SKM-1 (cell line): ENCODE measurements around the gene PCDHA7.
"Not testable (repeated sequence)": the region's sequence is repeated elsewhere in the genome, so short reads cannot be mapped to it uniquely, and the experiment has no call there.

Source experiments
- DNase-seq: peaks from one replicate; lab custom pipeline; 2025; ENCODE audit not compliant: unreplicated experiment; lab: John Stamatoyannopoulos, UW

The PCDHA7 gene

GRCh38 chr5:140833993-140834392 is at the start of gene PCDHA7:
Gene PCDHA7 (plus strand): TSS chr5:140834269. CDS start chr5:140834384, 115 bp downstream.
- DNase-seq: no peak

GRCh38 chr5:140785905-140786686 is 48.0 kb upstream of the PCDHA7 start, which contains the start of gene PCDHA1:
Gene PCDHA1 (plus strand): TSS chr5:140786140.
- peak; percentile 46 for DNase-seq

- not testable (repeated sequence) for DNase-seq
Measured at GRCh38 chr5:140787422-140787821, 46.6 kb upstream of the PCDHA7 start.

GRCh38 chr5:140787849-140788504 is 46.1 kb upstream of the PCDHA7 start:
- not testable (repeated sequence) for DNase-seq

- DNase-seq: peak; percentile 84
Measured at GRCh38 chr5:140791089-140791488, 43.0 kb upstream of the PCDHA7 start.

GRCh38 chr5:140794595-140795258 is 39.3 kb upstream of the PCDHA7 start, which contains the start of gene PCDHA2:
Gene PCDHA2 (plus strand): TSS chr5:140794852.
- no peak for DNase-seq

GRCh38 chr5:140795259-140795641 is 38.8 kb upstream of the PCDHA7 start:
- no peak for DNase-seq

GRCh38 chr5:140796072-140796717 is 37.9 kb upstream of the PCDHA7 start:
- not testable (repeated sequence) for DNase-seq

GRCh38 chr5:140796718-140797095 is 37.4 kb upstream of the PCDHA7 start:
- DNase-seq: no peak

GRCh38 chr5:140800816-140801493 is 33.1 kb upstream of the PCDHA7 start, which contains the start of gene PCDHA3:
Gene PCDHA3 (plus strand): TSS chr5:140801057.
- no peak for DNase-seq

GRCh38 chr5:140801494-140801841 is 32.6 kb upstream of the PCDHA7 start:
- no peak for DNase-seq

- not testable (repeated sequence) for DNase-seq
Measured at GRCh38 chr5:140802381-140802780, 31.7 kb upstream of the PCDHA7 start.

- no peak for DNase-seq
Measured at GRCh38 chr5:140802781-140803271, 31.2 kb upstream of the PCDHA7 start.

GRCh38 chr5:140806834-140807775 is 27.0 kb upstream of the PCDHA7 start, which contains the start of gene PCDHA4:
Gene PCDHA4 (plus strand): TSS chr5:140807068.
- no peak for DNase-seq

- not testable (repeated sequence) for DNase-seq
Measured at GRCh38 chr5:140808241-140808888, 25.7 kb upstream of the PCDHA7 start.

- DNase-seq: no peak
Measured at GRCh38 chr5:140808889-140809291, 25.2 kb upstream of the PCDHA7 start.

- no peak for DNase-seq
Measured at GRCh38 chr5:140821375-140822280, 12.4 kb upstream of the PCDHA7 start, which contains the start of gene PCDHA5. Gene PCDHA5 (plus strand): TSS chr5:140821613.

- no peak for DNase-seq
Measured at GRCh38 chr5:140822281-140822629, 11.8 kb upstream of the PCDHA7 start.
